GM21723 (cell line): ENCODE measurements around the gene PLCB1.
"Not testable (repeated sequence)": the region's sequence is repeated elsewhere in the genome, so short reads cannot be mapped to it uniquely, and the experiment has no call there.

Experiments
- ATAC-seq: cut with Tn5 transposase; IDR thresholded peaks from one replicate; pipeline ENCODE4 v1.9.1; 2021; ENCODE audit warnings: mild to moderate bottlenecking, moderate library complexity; ENCODE audit not compliant: unreplicated experiment

Gene PLCB1

GRCh38 chr20:8635837-8636236 lies 503.8 kb downstream of the PLCB1 start:
- ATAC-seq: no peak

DNA sequence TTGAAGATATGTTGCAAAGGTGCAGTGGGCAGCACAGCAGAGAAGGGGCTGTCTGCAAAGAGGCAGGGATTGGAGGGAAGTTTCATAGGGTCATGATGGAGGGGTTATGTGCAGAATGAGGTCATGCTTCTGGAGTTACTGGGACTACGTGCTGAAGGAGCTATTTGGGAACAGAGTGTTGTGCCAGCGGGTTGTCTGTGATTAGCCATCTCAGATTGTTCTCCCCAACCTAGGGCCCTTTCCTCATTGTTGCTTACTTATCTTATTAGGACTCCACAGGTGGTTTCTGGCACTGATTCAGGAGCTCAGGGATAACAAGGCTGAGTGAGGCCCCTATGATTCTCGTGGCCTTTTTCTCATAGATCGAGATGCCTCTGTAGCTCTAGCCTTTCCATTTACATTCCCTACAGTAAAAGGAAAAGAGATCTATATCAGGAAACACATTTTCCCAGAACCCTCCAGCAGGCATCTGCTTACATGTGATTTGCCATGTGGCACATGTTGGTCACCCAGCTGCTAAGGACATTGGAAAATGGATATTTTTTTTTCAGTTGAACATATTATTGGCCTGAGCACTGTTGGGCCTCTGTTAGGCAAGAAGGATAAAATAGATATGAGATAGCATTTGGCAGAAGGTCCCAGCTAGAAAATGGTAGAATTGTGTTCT lies 507.2 kb downstream of the PLCB1 start:
- ATAC-seq: no peak

DNA sequence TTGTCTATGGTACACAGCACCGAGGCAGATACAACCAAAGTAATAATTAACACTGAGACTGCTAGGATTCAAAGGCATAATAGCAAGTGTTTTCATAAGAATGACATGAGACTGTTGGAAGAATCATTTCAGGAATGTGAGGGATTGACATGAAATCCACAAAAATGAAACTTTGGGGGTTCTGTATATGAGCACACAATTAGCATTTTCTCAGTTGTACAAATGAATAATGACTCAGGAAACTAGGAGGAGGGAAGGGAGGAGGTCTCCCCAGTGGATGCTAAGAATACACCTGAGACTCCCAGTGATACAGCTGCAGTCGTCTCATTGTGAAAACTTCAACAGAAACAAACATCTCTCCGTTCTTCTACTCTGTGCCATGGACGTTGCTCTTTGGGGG lies 508.4 kb downstream of the PLCB1 start:
- ATAC-seq: no peak

DNA sequence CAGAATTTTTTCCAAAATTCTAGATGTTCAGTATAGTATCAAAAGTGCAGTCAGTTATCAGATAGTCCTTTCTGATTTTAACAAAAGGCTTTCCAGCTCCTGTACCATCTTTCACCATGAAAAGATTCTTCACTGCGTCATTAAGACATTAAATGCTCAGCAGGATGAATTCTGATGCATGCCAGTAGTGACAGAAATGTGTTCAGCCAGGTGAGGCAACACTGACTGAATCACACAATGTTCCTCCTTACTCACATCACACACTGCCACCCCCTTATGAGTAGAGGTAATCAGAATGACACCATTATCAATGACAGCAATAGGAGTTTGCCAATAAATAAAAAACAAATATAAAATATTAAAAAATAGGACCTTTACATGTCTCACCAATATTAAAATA lies 510.2 kb downstream of the PLCB1 start:
- ATAC-seq: no peak

DNA sequence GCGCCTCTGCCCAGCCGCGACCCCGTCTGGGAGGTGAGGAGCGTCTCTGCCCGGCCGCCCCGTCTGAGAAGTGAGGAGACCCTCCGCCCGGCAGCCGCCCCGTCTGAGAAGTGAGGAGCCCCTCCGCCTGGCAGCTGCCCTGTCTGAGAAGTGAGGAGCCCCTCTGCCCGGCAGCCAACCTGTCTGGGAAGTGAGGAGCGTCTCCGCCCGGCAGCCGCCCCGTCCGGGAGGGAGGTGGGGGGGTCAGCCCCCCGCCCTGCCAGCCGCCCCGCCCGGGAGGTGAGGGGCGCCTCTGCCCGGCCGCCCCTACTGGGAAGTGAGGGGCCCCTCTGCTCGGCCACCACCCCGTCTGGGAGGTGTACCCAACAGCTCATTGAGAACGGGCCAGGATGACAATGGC lies 512.4 kb downstream of the PLCB1 start:
- not testable (repeated sequence) for ATAC-seq

- ATAC-seq: no peak
Measured at GRCh38 chr20:8645326-8645725, 513.3 kb downstream of the PLCB1 start.

- no peak for ATAC-seq
Measured at GRCh38 chr20:8646033-8646441, 514.0 kb downstream of the PLCB1 start.

GRCh38 chr20:8646716-8647115 lies 514.6 kb downstream of the PLCB1 start:
- no peak for ATAC-seq

DNA sequence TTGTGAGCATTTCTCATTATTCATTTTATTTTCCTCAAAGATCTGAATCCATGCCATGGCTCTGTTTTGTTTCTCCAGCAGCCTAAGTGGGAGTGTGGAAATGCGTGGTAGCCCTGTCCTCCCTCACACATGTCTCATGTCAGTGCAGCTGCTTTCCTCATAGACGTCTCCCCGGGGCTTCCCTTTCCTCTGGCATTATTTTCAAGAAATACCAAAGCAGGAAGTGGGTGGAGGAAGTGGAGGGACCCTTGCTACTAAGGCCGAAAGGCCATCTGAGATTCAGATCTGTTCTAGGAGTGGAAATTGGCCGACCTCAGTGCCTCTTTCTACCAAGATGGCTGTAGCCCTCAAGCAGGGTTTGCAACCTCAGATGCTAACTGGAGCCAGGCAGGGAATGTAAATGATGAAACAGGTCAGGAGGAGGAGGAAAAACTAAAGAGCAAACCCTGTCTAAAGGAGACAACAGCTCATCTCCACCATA lies 515.9 kb downstream of the PLCB1 start:
- no peak for ATAC-seq

GRCh38 chr20:8648466-8648865 lies 516.4 kb downstream of the PLCB1 start:
- no peak for ATAC-seq

DNA sequence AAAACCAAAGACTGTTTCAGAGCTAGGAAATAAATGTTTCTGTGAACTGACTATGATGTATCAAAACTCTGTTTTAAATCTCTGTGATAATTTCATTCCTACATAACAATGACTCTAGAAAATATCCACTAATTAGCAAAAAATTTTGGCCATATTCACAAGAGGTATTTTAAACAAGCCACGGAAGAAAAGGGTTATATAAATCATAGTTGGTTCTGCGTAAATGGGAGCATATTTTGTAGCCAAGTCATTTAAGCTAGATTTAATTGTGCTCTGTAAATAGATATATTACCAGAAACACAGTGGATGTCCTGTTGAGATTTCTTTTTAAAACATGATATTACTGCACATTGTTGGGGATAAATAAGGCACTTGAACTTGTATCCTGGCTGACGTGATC lies 520.3 kb downstream of the PLCB1 start:
- no peak for ATAC-seq

GRCh38 chr20:8654486-8654885 lies 522.4 kb downstream of the PLCB1 start:
- ATAC-seq: no peak

- no peak for ATAC-seq
Measured at GRCh38 chr20:8656335-8656734, 524.3 kb downstream of the PLCB1 start.

DNA sequence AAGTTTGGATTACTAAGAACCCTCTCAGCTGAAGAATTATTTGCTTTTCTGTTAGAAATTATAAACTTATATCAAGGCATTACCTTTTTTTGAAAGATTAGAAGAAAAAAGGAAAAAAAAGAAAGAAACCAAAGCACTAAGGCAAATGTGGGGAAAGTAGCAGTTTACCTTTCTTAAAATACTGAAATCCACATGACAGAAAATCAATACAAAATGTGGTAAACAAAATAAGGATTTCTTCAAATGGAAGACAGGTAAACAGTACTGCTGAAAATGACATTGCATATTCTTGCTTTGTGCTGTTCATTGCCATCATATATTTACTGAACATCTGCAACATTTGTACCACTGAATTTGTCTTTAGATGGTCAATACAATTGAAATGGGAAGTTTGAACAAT lies 525.6 kb downstream of the PLCB1 start:
- no peak for ATAC-seq

DNA sequence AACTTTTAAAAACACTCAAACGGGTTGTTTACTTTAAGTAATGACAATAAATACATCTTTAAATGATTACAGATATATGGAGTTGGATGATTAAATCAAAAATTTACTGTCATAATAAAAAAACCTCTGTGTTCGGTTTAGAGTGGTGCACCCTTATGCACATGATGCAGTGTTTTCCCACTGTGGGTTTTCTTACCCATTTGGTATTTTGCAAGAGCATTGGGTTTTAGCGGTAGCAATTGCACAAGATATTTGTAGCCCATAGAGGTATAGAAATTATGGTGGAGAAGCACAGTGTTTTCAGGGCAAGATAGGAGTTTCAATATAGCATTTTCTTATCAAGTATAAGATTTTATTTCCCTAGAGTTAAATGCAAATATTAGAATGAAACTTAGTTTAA lies 526.0 kb downstream of the PLCB1 start:
- ATAC-seq: no peak

DNA sequence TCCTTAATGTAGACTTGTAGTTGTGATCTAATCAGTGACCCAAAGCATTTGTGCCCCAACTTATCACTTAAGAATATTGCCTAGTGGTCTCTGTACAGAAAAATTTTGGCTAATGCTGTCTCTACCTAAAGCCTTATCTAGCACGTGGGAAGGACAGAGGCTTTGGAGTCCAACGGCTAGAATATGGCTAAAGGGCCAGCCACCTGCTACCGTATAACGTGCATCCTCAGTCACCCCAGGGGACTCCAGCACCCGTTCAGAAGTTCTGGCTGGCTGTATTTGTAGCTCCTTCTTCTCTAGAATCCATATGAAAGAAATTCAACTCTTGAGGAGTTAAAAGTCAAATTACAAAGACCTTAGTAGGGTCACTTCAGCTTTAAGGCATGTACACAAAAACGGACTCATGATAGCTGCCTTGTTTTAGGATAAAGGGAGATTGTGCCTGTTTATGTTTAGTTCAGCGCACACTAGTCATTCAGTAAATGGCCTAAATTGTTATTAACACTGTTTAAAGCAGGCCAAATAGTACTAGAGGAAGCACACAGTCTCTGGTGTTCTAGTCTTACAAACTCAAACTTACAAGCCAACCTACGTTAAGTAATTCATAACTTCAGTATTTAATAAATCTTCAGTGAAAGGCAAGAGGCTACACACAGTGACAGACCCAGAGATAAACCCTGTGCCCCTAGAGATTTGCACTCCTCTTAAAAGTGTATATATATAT lies 529.3 kb downstream of the PLCB1 start:
- ATAC-seq: no peak

DNA sequence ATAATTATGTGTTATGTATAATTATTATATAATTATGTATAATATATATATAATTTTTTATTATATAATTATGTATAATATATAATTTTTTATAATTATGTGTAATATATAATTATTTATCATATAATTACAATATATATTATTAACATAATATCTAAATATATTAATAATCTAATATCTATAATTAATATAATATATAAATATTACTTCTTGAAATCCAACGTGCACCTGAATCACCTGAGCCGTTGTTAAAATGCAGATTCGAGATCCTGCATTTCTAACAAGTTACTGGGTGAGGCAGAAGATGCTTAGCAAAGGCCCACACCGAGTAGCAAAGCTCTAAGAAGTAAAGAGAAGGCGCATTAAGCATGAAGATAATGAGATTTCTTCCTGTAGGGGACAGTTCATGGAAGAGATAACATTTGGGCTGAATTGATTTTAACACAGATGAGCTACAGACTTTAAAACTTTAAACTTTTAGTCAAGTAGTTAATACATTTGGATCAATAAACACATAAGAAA lies 530.4 kb downstream of the PLCB1 start:
- ATAC-seq: no peak

GRCh38 chr20:8663424-8663823 lies 531.4 kb downstream of the PLCB1 start:
- no peak for ATAC-seq

DNA sequence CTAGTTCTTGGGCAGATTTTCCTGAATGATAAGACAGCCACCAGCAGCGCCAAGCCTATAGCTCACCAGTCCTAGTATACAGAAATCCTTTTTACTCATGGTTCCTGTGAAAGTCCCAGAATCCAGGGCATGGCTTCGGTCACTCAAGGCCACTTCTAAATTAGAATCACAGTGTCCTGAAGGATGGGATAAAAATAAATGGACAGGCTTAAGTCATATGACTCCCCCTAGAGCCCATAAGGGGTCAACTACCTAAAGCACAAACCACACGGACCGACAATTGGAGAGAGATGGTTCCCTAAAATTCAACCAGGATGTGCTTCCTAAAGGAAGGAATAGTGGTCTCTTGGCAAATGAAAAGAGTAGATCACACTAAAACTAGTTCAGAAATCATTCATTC lies 532.7 kb downstream of the PLCB1 start:
- no peak for ATAC-seq

GRCh38 chr20:8667306-8667705 lies 535.2 kb downstream of the PLCB1 start:
- no peak for ATAC-seq

- ATAC-seq: no peak
Measured at GRCh38 chr20:8670207-8670892, 538.3 kb downstream of the PLCB1 start.

DNA sequence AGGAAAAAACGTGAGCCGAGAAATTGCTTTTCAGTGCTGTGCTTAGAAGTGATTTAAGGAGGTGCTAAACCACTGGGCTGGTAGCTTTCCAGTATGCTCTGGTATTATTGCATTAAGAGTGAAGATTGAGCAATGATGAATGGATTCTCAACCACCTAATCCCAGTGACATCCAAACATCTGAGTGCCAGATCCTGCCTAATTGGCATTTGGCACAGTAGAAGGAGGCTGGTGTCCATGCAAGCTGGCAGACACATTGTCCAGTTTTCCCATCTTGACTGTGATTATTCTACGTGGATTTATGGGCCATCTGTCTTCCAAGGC lies 538.8 kb downstream of the PLCB1 start:
- ATAC-seq: no peak
